GM18868 (cell line): Measurements from ENCODE around the gene CDH12.
"Not testable (repeated sequence)": the region's sequence is repeated elsewhere in the genome, so short reads cannot be mapped to it uniquely, and the experiment has no call there.

ENCODE experiments used
- ATAC-seq: cut with Tn5 transposase; IDR thresholded peaks from one replicate; pipeline ENCODE4 v1.9.1; 2021; ENCODE audit warnings: mild to moderate bottlenecking, moderate library complexity; ENCODE audit not compliant: unreplicated experiment

The CDH12 gene

GRCh38 chr5:22662391-22662790 lies 190.8 kb downstream of the CDH12 start:
- no peak for ATAC-seq

- no peak for ATAC-seq
These were observed 201.8 kb downstream of the CDH12 start for GRCh38 chr5:22651355-22651754.

- no peak for ATAC-seq
These were observed 202.6 kb downstream of the CDH12 start for GRCh38 chr5:22650511-22650910.

- ATAC-seq = no peak
These were observed 204.1 kb downstream of the CDH12 start for GRCh38 chr5:22649074-22649473.

DNA sequence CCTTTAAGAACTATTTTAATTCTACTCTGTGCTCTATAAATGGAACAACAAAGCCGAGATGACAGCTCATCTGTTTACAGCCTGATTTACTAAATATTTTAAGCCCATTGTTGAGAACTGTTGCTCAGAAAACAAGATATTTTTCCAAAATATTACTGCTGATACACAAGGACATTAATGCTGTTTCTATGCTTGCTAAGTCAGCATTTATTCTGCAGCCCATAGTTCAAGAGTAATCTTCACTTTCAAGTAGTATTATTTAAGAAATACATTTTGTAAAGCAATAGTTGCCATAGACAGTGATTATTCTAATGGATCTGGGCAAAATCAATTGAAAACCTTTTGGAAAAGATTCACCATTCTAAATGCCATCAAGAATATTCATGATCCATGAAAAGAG lies 208.3 kb downstream of the CDH12 start:
- ATAC-seq = no peak

GRCh38 chr5:22643356-22643755 lies 209.8 kb downstream of the CDH12 start:
- ATAC-seq = no peak

- ATAC-seq = no peak
These were observed 221.5 kb downstream of the CDH12 start for GRCh38 chr5:22631683-22632082.

GRCh38 chr5:22627029-22627428 lies 226.1 kb downstream of the CDH12 start:
- ATAC-seq = no peak

DNA sequence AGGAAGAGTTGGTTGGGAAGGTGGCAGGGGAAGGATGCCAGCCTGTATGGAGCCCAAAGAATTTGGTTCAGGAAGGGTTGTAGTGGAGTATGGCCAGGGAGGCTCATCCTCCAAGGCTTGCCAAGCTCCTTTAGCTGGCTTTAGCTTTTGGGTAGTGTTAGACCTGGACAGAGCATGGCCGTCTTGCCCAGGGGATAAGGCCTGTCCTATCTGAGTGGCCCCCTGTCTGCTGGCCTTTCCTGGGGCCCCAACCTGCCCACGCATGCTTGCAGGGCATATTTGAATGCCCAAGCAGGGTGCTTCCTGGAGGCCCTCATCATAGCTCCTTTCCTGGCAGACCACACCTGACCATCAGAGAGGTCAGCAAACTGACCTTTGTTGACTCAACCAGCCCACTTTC lies 227.7 kb downstream of the CDH12 start:
- ATAC-seq = no peak

- ATAC-seq = no peak
These were observed 232.1 kb downstream of the CDH12 start for GRCh38 chr5:22621084-22621483.

GRCh38 chr5:22615964-22616363 lies 237.2 kb downstream of the CDH12 start:
- no peak for ATAC-seq

GRCh38 chr5:22614486-22615094 lies 238.6 kb downstream of the CDH12 start:
- no peak for ATAC-seq

- ATAC-seq = no peak
These were observed 240.2 kb downstream of the CDH12 start for GRCh38 chr5:22612928-22613327.

- ATAC-seq = no peak
These were observed 241.8 kb downstream of the CDH12 start for GRCh38 chr5:22611327-22611726.

- ATAC-seq = not testable (repeated sequence)
These were observed 245.6 kb downstream of the CDH12 start for GRCh38 chr5:22607498-22607897.

DNA sequence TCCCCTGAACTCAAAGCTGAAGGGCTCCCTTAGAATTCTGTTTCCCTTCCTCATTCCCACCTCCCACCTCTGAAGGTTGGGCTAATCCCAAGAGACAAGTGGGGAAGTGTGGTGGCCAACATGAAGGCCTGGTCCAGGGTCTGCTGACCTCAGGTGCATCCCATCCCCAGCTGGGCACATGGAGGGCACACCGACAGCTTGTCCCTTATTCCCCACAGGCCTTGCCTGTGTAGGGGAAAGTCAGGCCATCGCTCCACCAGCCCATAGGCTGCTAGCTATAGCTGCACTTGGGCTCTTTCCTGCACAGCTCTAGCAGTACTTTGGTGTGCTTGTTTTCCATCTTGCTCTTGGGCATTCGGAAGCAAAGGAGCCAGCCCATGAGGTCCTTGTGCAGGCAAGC lies 247.7 kb downstream of the CDH12 start:
- no peak for ATAC-seq

DNA sequence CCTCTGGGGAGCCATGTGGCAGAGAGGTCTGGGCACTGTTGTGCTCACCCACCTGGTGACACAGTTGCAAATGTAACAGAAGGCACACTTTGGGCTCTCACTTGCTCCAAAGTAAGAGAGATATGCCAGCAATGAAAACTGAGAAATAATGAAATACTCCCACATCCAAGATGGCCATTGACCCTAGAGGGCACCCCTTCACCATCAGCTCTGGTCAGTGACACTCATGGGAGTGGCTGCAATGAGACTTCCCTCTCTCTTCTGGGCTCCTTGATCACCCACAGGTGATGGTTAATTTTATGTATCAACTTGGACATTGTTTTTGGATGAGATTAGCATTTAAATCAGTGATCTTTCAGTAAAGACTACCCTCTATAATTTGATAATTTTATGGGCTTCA lies 248.4 kb downstream of the CDH12 start:
- no peak for ATAC-seq

- ATAC-seq = no peak
These were observed 254.3 kb downstream of the CDH12 start for GRCh38 chr5:22598796-22599195.

GRCh38 chr5:22596404-22596970 lies 256.7 kb downstream of the CDH12 start:
- no peak for ATAC-seq

DNA sequence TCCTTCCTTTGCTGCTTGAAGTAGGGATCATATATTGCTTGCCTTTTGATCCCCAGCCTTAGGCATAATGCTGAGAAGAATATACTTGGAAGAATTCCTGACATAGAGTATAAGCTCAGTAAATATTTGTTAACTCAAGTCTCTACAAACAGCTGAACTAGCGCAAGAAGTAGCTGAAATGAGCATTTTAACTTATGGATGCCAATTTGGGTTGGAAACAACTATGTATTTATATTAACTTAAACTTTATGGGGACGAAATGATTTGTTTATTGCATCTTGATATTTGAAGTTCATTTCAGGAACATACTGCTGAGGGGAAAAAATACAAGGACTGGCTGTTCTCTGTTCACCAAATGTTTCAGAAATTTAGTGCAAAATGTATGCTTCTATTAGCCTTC lies 258.7 kb downstream of the CDH12 start:
- ATAC-seq = no peak

GRCh38 chr5:22593592-22593991 lies 259.6 kb downstream of the CDH12 start:
- peak; percentile 73 for ATAC-seq

DNA sequence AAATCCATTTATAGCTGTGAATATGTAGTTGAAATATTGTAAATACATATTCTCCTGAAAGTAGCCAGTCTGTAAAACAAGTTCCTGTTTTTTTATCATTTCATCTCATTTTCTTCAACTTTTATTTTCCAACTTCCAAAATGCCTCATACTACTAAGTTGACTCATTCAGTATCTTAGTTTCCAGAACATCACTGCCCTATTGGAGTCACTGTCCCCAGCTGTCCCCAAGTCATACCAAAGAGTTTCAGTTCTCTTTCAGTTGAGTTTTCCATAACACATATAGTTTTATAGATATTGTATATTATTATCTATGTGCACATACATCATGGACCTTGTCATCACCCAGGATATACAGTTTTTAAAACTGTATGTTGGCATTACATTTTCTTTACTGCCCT lies 261.7 kb downstream of the CDH12 start:
- peak; percentile 66 for ATAC-seq

GRCh38 chr5:22590677-22591268 lies 262.4 kb downstream of the CDH12 start:
- ATAC-seq = no peak
